Stimulated activated CD8-positive, alpha-beta memory T cell treated with anti-CD3 and anti-CD28 coated beads, Interleukin-4, amount 100 ng/mL, for 24 hours (primary cell): ENCODE data around the gene ACOT7.

Experiments used
- DNase-seq: peaks from one replicate; pipeline ENCODE4 v3.0.0-alpha.2; 2020; ENCODE audit warnings: low read depth

ACOT7 gene

DNA sequence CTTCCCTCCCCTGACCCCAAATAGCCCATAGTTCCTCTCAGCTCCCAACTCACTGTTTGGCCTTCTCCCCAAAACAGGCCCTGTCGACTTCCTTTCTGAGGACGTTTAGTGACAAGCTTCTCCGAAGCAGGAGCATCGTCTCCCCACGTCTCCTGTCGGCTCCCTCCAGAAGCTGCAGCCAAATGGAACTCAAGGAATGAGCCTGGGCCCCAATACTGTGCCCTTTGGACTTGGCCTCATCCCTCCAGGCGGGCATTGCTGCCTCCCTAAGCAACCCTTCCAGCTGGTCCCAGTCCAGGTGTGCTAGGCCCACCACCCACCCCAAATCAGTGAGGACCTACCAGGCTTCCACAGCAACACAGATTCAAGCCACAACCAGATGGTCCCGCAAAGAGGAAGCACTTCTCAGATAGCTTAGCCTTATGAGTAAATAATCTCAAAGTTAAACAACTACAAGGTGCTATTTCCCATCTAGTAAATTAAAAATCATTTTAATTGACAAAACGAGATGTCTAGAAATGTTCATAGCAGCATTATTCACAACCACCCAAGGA lies 33.0 kb downstream of the ACOT7 start:
- DNase-seq = no peak

DNA sequence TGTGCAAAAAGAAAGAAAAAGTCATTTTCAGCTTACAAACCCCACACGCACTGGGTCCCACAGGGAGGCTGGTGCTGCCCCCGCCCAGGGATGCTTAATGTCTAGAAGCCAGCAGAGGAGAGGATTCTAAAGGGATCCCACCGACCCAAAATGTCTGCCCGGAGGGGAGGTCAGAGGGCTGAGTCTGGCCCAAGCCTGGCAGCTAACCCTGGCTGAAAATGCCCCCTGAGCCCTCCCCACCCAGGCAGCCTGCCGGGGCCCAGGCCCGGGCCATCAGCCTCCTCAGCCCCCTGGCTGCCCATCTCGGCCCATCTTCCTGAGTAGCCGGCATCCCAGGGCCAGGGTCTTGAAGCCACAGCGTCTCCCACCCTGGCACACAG lies 33.5 kb downstream of the ACOT7 start:
- no peak for DNase-seq

DNA sequence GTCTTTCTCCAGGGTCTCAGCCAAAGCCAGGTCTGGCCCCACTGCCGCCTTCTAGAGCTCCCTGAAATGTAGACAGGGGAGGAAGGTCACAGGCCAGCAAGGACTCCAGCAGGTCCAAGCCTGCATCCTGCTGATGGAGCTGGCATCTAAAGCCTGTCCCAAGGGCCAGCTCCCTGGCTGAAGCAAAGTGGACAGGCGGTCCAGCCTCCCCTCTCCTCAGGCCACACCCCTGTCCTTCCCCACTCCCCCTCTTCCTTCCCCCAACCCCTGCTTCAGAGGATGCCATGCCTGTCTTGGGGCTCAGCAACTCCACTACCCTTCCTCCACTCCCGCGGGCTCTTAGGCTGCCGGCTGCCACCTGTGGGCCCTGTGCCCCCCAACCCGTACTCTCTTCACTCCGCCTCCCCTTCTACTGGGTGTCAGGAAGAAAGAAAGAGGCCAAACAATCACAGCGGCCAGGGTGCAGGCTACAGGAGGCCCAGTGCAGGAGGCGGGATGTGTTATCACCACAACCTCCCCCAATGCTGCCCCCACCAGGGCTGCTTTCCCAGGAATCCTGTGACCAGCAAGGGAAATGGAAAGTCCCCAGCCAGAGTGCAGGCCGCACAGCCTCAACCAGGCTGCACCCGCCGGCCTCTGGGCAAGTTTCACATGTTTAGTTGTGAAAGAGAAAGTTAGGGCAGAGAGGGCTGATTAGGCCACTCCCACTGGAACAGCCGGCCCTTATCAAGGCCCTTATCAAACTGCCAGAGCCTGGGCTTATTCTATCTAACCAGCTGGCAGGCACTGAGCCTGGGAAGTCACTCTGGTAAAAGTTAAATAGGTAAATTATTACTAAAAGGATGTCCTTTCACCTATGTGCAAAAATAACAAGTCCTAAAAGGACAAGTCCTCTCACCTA lies 34.1 kb downstream of the ACOT7 start:
- no peak for DNase-seq

DNA sequence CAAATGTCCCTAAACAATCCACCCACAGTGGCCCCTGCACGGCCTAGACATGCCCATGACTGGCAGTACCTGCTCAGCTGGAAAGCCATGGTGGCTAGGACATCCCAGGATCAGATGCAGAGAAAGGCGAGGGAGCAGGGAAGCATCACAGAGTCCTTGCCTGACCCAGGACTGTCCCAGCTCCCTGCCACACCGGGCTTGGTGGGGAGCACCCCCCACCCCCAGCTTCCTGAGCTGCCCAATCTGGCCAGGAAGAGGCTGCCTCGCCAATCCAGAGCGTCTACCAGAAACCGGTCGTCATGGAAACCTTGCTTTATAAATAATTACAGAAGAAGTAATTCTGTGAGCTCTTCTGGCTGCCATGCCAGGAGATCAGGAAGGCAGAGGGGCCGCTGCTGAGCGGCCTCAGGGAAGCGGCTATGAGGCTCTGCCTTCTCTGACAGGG lies 34.8 kb downstream of the ACOT7 start:
- no peak for DNase-seq

DNA sequence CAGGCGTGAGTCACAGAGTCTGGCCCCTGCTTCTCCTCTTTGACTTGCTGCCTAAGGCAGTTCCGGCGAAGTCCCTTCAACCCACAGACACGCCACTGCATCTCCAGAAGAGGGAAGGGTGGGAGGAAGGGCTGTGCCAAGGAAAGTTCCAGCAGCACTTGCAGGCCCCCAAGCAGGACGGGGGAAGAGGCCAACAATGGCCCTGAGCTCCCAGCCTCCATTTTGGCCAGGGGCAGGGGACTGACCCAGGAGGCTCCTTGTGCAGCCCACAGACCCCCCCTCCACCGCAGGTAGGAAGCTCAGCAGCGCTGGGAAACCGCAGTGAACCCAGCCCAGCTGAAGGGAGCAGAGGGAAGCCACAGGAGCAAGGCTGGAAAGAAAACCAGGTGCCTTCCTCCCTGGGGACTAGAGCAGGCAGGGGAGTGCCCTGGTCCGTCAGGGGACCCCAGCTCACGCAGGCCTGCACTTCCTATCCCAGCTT lies 35.4 kb downstream of the ACOT7 start:
- no peak for DNase-seq

DNA sequence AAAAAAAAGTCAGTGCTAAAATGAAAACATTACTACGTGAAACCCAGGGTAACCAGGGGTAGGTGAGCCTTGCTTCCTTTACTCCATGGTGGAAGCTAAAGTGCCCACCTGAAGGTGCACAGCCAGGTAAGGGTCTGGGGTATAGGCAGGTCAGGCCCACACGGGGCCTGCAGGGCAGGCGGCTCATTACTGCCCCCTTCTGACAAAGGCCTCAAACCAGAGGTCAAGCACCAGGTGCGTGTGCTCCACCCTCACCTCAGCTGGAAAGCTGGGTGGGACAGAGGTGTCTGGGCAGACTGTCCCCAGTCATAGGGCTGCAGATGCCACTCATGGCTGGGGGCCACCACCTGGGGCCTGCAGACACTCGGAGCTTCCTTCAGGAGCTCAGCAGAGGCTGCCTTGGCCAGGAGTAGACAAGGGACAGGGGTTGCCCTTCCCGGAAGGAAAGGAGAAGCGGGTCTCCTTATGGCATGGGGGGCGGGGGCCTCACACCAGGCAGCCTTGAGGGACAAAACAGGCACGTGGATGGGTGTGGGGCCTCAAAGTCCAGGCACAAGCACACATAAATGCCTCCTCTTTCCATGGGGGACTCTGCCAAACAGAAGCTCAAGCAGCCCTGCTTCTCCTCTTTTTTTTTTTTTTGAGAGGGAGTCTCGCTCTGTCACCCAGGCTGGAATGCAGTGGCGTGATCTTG lies 36.2 kb downstream of the ACOT7 start:
- no peak for DNase-seq

DNA sequence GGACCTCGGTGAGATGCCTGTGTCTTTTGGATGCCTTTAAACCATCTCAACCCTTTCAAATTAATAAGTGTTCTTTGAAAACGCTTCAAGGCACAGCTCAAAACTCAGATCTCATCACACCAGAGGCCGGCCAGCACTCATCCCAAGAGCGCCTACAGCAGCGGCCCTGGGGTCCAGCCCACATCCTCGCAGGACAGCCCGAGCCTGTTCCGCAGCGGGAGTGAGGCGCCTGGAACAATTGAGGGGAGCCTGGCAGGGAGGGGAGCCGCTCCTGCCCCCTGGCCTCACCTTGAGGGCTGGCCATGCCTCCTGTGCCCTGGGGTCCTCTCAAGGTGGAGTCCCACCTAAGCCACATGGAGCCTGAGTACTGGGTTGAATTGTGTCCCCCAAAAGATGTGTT lies 37.9 kb downstream of the ACOT7 start:
- DNase-seq = no peak

DNA sequence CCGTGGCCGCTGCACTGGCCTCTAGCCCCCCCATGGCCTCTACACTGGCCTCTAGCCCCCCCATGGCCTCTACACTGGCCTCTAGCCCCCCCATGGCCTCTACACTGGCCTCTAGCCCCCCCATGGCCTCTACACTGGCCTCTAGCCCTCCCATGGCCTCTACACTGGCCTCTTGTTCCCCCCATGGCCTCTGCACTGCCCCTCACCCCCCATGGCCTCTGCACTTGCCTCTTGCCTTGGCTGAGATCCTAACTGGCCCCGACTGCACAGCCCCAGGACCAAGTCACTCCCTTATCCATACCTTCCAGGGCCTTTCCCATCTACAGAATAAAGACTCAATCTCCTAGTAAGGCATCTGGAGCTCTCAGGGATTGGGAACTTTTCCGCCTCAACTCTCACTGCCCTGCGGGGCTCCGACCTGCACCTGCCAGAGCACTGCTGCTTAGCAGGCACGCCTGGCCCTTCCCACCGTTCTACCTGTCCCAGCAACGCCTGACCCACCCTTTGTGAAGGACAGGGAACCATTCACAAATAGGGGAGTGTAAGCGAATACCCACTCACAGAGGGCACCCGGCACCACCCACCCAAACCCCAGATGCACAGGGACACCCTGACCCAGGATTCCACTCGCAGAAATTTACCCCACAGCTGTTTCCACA lies 38.8 kb downstream of the ACOT7 start:
- no peak for DNase-seq

DNA sequence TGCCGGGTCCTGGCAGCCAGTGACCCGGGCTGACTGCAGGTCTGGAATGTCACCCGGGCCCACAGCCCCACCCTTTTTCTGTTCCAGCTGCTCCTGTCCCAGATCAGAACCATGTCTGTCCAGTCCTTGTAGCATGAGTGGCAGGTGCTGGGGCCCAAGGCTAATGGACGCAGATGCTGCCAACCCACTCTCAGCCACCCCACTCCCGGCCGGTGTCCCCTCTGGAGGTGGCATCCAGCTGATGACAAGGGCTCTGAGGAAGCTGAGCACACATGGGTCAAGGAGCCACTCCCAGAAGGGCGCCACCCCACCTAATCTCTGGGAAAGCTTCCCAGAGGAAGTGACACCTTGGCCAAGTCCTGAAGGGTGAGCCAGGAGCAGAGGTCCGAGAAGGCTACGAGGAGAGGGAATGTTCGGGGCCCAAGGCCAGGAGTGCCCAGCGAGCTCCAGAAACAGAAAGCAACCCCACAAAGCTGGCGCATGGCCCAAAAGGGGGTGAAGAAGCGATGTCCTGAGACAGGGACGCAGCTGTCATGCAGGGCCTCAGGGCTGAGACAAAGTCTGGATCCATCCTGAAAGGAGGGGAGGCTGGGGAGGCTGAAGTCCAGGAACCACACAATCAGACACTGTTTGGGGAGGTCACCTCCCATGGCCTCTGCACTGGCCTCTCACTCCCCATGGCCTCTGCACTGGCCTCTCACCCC lies 39.5 kb downstream of the ACOT7 start:
- DNase-seq = no peak

DNA sequence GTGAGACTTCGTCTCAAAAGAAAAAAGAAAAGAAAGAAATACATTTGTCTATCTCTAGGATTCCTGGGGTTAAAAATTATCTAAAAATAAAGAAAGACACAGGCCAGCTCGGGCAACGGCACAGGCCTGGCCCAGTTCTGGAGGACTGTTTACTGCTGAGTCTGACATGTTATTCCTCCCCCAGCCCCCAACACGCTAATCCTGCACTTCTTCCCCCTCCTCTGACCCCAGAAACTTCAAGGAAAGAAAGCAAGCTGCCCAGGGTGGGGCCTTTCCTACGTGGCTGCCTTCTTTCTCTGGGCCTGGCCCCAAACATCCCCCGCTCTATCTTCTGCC lies 40.0 kb downstream of the ACOT7 start:
- DNase-seq = no peak

DNA sequence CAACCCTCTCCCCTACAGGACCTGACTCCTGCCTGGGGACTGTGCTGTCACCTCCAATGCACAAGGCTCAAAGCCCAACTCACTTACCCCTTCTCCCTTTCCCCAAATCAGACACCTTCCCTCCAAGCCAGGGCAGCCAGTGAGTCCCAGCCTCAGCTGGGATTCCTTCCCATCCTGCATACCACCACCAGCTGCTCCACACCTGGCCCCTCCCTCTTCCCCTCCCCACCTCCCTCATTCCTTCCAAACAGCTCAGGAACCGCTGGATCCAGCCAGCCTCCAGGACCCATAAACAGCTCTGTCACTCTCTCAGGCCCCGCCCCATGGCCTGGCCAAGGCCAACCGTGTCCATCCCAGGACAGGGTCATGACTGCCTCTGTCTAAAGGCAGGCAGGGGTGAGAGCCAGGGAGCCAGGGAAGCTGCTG lies 41.4 kb downstream of the ACOT7 start:
- no peak for DNase-seq

DNA sequence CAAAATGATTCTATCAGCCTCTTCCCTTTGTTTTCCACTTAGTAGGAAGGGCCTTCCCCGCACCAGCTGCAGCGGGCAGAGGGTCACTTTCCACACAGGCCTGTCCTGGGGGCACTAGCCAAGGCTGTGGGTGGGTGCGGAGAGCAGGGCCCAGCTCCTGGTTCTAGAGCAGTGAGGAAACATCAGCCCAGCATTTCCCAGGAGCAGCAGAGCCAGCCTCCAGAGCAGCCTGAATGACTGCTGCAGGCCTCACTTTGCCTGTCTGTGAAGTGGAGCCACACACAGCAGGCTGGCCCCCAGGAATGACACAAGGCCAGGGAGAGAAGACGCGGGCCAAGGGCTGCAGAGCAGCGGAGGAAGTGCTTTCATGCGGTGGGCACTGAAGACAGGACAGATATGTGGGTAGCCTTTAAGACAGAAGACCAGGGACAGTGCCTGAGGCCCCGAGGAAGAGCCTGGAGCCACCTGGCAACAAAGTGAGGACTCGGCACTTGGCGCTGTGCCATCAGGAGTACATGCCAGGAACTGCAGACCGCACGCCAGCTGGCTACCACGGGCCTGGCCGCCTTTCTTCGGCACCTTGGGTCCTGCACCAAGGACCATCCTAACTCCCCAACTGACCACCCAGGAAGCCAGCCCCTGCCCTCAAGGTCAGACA lies 42.0 kb downstream of the ACOT7 start:
- DNase-seq = no peak

DNA sequence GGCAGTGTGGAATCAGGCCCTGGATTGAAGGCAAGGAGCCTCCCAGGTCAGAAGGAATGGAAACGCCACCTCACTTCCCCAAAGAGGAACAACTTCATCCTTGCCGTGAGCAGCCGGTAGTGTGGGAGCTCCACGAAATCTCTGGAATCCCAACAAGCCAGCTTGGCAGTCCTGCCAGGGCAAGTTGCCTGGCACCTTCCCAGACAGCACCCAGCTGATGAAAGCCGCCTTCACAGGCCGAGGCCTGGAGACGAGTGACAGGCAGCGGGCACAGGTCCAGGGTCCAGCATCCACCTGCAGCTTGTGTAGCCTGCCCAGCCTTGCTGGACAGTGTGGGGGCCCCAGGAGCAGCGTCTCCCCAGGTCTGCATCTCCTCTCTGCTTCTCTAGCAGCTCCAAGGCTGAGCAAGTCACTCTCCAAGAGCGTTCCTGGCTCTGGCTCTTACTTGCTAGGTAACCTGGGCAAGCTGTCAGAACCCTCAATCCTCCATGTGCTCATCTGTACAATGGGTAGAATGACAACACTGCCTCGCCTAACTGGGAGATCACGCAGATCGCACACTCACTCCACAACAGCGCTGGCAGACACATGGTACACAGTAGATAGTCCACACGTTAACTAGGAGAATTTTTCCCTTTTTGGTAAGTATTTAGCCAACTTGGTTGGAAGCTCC lies 43.0 kb downstream of the ACOT7 start:
- DNase-seq = no peak

DNA sequence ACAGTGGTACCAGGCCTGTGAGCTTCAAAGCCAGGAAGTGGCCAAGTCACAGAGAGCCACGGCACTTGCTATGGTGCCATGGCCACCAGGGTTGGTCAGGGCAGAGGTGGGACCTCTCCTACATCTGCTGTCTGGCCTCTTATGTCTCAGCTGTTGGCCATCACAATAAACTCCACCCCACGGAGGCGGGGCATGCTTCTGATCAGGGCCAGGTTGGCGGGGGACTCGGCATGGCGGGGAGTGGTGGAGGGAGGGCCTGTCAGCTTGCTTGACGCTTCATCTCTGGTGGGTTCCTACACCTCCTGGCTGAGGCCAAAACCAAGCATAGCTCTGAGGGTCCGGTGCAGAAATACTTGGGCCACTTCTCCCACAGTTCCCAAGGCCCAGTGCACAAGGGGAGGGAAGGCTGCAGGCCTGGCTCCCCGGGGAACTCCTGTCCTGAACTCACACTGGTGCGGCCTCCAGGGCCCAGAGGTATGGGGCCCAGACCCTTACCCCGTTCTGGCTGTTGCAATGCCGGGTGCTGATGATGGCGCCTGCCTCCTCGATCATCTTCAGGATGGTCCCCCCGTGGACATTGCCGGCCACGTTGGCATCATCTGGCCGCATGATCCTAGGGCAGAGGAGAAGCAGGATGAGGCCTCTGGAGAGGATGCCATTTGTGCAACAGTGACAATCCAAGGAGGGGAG lies 44.2 kb downstream of the ACOT7 start:
- no peak for DNase-seq

DNA sequence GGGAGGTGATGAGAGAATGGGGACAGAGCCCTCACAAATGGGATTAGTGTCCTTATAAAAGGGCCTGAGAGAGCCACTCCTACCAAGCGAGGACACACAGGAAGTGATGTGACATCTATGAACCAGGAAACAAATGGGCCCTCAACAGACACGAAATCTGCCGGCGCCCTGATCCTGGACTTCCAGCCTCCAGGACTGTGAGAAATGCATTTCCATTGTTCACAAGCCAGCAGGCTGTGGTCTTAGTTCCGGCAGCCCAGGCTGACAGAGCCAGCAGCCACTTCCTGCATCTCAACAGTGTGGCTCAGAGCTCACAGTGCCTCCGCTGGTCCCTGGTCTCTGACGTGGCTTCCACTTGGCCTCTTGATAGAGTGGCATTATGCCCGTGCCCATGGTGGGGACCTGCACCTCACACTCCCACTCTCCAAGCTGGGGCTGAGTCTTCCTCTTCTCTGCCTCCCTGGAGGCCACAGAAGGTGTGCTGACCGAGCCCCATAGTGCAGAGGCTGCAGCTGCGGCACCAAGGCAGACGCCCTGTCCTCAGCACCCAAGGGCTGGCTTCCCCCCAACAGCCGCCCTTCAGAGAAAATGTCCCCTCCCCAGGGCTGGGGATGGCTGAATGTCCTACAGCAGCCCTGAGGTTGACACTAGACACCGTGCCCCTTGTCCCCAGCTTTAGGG lies 44.9 kb downstream of the ACOT7 start:
- peak; percentile 34 for DNase-seq

DNA sequence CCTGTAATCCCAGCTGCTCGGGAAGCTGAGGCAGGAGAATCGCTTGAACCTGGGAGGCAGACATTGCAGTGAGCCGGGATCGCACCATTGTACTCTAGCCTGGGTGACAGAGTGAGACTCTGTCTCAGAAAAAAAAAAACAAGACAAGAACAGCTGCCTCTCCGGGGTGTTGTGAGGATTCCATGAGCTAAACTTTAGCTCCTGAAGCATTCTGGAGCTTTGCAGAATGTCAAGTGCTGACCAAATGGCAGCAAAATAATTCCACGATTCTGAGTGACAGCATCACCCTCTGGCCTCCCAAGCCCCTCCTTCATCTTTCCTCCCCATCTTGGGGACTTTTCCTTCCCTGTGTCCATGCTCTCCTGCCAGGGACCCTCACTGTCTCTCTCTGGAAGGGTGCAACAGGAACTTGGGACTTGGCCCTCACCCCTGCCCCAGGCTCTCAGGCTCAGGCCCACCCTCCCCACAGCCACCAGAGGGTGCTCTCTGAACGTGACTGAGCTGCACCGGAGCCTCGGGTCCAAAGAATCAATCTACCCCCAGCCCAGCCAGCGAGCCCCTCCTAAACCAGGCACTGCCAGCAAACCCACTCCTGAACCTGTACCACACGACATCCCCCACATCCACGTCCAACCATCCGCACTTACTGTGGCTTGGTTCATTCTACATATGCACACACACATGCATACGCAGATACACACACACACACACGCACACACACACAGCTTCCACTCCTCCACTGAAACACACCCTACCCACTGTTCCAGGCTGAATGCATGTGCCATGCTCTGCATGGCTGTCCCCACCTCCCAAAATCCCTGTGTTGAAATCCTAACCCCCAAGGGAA lies 45.7 kb downstream of the ACOT7 start:
- peak; percentile 39 for DNase-seq

DNA sequence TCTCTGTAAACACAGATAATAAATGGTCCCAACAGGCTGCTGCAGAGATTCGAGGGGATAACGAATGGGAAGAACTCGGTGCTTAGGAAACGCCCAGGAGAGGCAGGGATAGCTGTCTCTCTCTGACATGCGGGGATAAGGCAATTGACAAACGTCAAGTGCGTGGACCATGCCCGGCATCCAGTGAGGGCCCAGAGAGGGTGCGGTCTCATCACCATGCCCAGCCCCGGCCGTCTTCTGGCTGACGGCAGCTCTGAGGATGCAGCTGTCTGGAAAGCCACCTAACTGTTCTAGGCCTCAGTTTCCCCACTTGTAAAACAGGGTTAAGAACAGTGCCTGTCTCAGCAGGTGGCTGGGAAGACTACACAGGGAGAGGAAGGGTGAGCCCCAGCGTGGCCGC lies 48.1 kb downstream of the ACOT7 start:
- no peak for DNase-seq

DNA sequence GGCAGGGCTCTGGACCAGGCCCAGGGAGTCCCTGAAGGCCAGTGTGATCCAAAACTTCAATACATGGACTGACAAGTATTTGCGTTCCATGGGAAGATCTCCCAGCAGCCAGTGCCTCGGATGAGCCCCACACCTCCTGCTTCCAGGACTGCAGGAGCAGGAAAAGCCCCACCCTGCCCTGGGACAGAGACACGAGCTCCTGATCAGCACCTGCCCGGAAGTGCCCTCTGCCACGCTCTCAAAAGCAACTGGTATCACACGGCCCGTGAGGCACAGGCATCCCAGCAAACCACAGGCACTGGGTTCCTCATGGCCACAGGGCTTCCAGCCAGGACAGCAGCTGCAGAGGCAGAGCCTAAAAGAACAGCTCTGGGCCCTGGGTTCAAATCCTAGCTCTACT lies 48.6 kb downstream of the ACOT7 start:
- DNase-seq = no peak
